Hepatocyte (in vitro differentiated cells): ENCODE results near the gene TTC28. TPM values are rescaled to one million over a fixed set of nuclear protein-coding genes. Genes with fewer than 3 reads are reported as not detected.

Experiments
- DNase-seq: peaks from one replicate; pipeline ENCODE4 v3.0.0-alpha.2; 2016; ENCODE audit warnings: low spot score
- H2AFZ ChIP-seq: fragments of 200-600 bp; sonication (generic); 2 replicates; pipeline ENCODE4 v1.6.0; 2016; ENCODE audit warnings: antibody characterized with exemption, mild to moderate bottlenecking
- H3K27ac ChIP-seq: fragments of 200-600 bp; sonication (generic); 2 replicates; pipeline ENCODE4 v1.5.1; 2016; ENCODE audit warnings: mild to moderate bottlenecking
- H3K27me3 ChIP-seq: fragments of 200-600 bp; sonication (generic); 2 replicates; pipeline ENCODE4 v1.6.1; 2016
- H3K36me3 ChIP-seq: fragments of 200-600 bp; sonication (generic); replicated peaks from 2 replicates; pipeline ENCODE4 v1.5.1; 2016; ENCODE audit warnings: low read depth; ENCODE audit not compliant: insufficient read depth
- H3K4me1 ChIP-seq: fragments of 200-600 bp; sonication (generic); 2 replicates; pipeline ENCODE4 v1.5.1; 2016; ENCODE audit warnings: mild to moderate bottlenecking, moderate library complexity; ENCODE audit not compliant: insufficient read depth
- H3K4me2 ChIP-seq: fragments of 200-600 bp; sonication (generic); 2 replicates; pipeline ENCODE4 v1.6.0; 2016
- H3K4me3 ChIP-seq: fragments of 200-600 bp; sonication (generic); 2 replicates; pipeline ENCODE4 v1.5.1; 2016; ENCODE audit warnings: mild to moderate bottlenecking
- H3K79me2 ChIP-seq: fragments of 200-600 bp; sonication (generic); 2 replicates; pipeline ENCODE4 v1.6.0; 2017; ENCODE audit warnings: mild to moderate bottlenecking
- H3K9me2 ChIP-seq: fragments of 200-600 bp; sonication (generic); replicated peaks from 2 replicates; pipeline ENCODE4 v1.6.0; 2017; ENCODE audit warnings: mild to moderate bottlenecking; ENCODE audit not compliant: insufficient read depth
- H3K9me3 ChIP-seq: fragments of 200-600 bp; sonication (generic); 2 replicates; pipeline ENCODE4 v1.5.1; 2016; ENCODE audit warnings: low read depth, mild to moderate bottlenecking
- H4K20me1 ChIP-seq: fragments of 200-600 bp; sonication (generic); 2 replicates; pipeline ENCODE4 v1.6.0; 2016; ENCODE audit warnings: mild to moderate bottlenecking; ENCODE audit not compliant: insufficient read depth, poor library complexity, severe bottlenecking
- CTCF ChIP-seq: fragments of 200-600 bp; sonication (generic); IDR thresholded peaks from 2 replicates; pipeline ENCODE4 v1.5.1; 2016; ENCODE audit warnings: antibody characterized with exemption, mild to moderate bottlenecking; ENCODE audit not compliant: poor library complexity
- EZH2 ChIP-seq: fragments of 200-600 bp; sonication (generic); IDR thresholded peaks from 2 replicates; pipeline ENCODE4 v1.6.1; 2016; ENCODE audit warnings: antibody characterized with exemption, mild to moderate bottlenecking, borderline replicate concordance
- EZH2phosphoT487 ChIP-seq: fragments of 200-600 bp; sonication (generic); IDR thresholded peaks from one replicate; pipeline ENCODE4 v1.6.1; 2018; ENCODE audit warnings: antibody characterized with exemption, mild to moderate bottlenecking, low read depth, moderate library complexity; ENCODE audit not compliant: unreplicated experiment, severe bottlenecking
- WGBS: methylation state at CpG from one replicate; pipeline ENCODE4 v1.1.6; 2016; ENCODE audit warnings: low lambda C conversion rate; ENCODE audit errors: missing lambda C conversion rate; 5-methylcytosine and 5-hydroxymethylcytosine counted together
- polyA plus RNA-seq: library from polyadenylated mRNA; unstranded; fragments of >200 nt; fragmentation: Nextera tagmentation; extraction: Ambion mirVana; gene quantifications from 2 replicates; pipeline ENCODE4 v1.2.1, GENCODE V29; 2016
- total RNA-seq: library from RNA; depleted of rRNA; stranded (reverse); fragments of >200 nt; gene quantifications from 2 replicates; pipeline ENCODE4 v1.2.3, GENCODE V29; 2014

Gene TTC28
- total and polyA plus RNA-seq, 2 experiments from 2014 or later, result 14.7 to 30.4 TPM

DNA sequence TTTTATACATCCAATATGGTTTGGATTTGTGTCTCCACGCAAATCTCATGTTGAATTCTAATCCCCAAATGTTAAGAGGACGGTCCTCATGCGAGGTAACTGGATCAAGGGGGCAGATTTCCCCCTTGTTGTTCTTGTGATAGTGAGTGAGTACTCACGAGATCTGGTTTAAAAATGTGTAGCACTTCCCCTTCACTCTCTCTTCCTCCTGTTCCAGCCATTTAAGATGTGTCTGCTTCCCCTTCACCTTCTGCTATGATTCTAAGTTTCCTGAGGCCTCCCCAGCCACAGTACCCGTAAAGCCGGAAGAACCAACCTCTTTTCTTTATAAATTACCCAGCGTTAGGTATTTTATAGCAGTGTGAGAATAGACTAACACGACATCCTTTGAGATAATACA, 98.6 kb downstream of the TTC28 start:
- no peak for TF ChIP-seq EZH2phosphoT487
- TF ChIP-seq CTCF, result no peak
- no peak for TF ChIP-seq EZH2
- Histone ChIP-seq H3K4me2 (no peak overlapping the region), H3K9me3 (no peaks in the 10 kb centered on the region), H3K4me1 (no peaks in the 10 kb centered on the region), H3K27ac (no peak overlapping the region), H4K20me1 (no peaks in the 10 kb centered on the region), H3K79me2 (no peaks in the 10 kb centered on the region), H2AFZ (no peak overlapping the region), H3K36me3 (no peaks in the 10 kb centered on the region), H3K27me3 (no peaks in the 10 kb centered on the region), H3K9me2 (no peaks in the 10 kb centered on the region), H3K4me3 (no peak overlapping the region)
- no peak for DNase-seq
- WGBS, result 84% methylated on average over 8 of the region's 8 CpGs

DNA sequence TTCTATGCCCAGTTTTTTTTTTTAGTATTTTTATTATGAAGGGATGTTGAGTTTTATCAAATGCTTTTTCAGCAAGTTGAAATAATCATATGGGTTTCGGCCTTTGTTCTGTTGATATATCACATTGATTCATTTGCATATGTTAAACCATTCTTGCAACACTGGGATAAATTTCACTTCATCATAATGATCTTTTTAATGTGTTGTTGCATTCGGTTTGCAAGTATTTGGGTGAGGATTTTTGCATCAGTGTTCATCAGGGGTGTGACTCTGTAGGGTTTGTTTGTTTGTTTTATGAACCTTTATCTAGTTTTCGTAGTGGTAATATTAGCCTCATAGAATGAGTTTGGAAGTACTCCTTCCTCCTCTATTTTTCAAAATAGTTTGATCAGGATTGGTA, 103.5 kb downstream of the TTC28 start:
- Histone ChIP-seq H3K9me2 (no peaks in the 10 kb centered on the region), H3K9me3 (no peaks in the 10 kb centered on the region), H3K27me3 (no peaks in the 10 kb centered on the region), H3K4me3 (no peak overlapping the region), H3K36me3 (no peaks in the 10 kb centered on the region), H3K4me2 (no peak overlapping the region), H2AFZ (no peak overlapping the region), H3K79me2 (no peaks in the 10 kb centered on the region), H3K4me1 (no peaks in the 10 kb centered on the region), H3K27ac (no peak overlapping the region), H4K20me1 (no peaks in the 10 kb centered on the region)
- DNase-seq, result no peak
- TF ChIP-seq CTCF (no peak), EZH2phosphoT487 (no peak), EZH2 (no peak)
- WGBS, result 86% methylated on average over 3 of the region's 3 CpGs

GRCh38 chr22:28574159-28574788, 105.4 kb downstream of the TTC28 start:
- Histone ChIP-seq H3K9me3 (no peaks in the 10 kb centered on the region), H3K4me2 (no peak overlapping the region), H3K79me2 (no peaks in the 10 kb centered on the region), H3K9me2 (no peaks in the 10 kb centered on the region), H3K36me3 (no peaks in the 10 kb centered on the region), H4K20me1 (no peaks in the 10 kb centered on the region), H3K4me3 (no peak overlapping the region), H3K27me3 (no peaks in the 10 kb centered on the region), H3K27ac (no peak overlapping the region), H2AFZ (no peak overlapping the region), H3K4me1 (no peaks in the 10 kb centered on the region)
- no peak for TF ChIP-seq EZH2phosphoT487
- TF ChIP-seq EZH2, result no peak
- TF ChIP-seq CTCF, result no peak
- DNase-seq, result no peak
- WGBS, result 98% methylated on average over 4 of the region's 4 CpGs
